CD4-positive, alpha-beta T cell treated with Interleukin-4 for 4 hours (primary cell): ENCODE measurements around the gene LAMA5.

Experiments used
- DNase-seq: peaks from one replicate; pipeline ENCODE4 v3.0.0-alpha.2; 2020

The LAMA5 gene

GRCh38 chr20:62299666-62300236 lies 67.4 kb downstream of the LAMA5 start:
- DNase-seq: no peak

- no peak for DNase-seq
Observed at GRCh38 chr20:62298577-62299249, 68.4 kb downstream of the LAMA5 start.

- DNase-seq: no peak
Observed at GRCh38 chr20:62297449-62298227, 69.5 kb downstream of the LAMA5 start.

- no peak for DNase-seq
Observed at GRCh38 chr20:62296724-62297448, 70.2 kb downstream of the LAMA5 start.

- no peak for DNase-seq
Observed at GRCh38 chr20:62294516-62294915, 72.6 kb downstream of the LAMA5 start.

GRCh38 chr20:62293946-62294345 lies 73.2 kb downstream of the LAMA5 start:
- no peak for DNase-seq

GRCh38 chr20:62293111-62293784 lies 73.9 kb downstream of the LAMA5 start:
- no peak for DNase-seq

- peak; percentile 28 for DNase-seq
Observed at GRCh38 chr20:62292108-62292507, 75.0 kb downstream of the LAMA5 start.

GRCh38 chr20:62291251-62292066 lies 75.7 kb downstream of the LAMA5 start:
- DNase-seq: no peak

GRCh38 chr20:62289898-62290297 lies 77.2 kb downstream of the LAMA5 start:
- no peak for DNase-seq

GRCh38 chr20:62289131-62289530 lies 78.0 kb downstream of the LAMA5 start:
- DNase-seq: no peak

GRCh38 chr20:62288535-62289105 lies 78.5 kb downstream of the LAMA5 start:
- DNase-seq: no peak

- no peak for DNase-seq
Observed at GRCh38 chr20:62287759-62288534, 79.2 kb downstream of the LAMA5 start.

GRCh38 chr20:62287129-62287528 lies 80.0 kb downstream of the LAMA5 start:
- DNase-seq: no peak

GRCh38 chr20:62286493-62287064 lies 80.5 kb downstream of the LAMA5 start:
- DNase-seq: no peak

- no peak for DNase-seq
Observed at GRCh38 chr20:62285722-62286121, 81.4 kb downstream of the LAMA5 start.

- no peak for DNase-seq
Observed at GRCh38 chr20:62285151-62285550, 82.0 kb downstream of the LAMA5 start.

GRCh38 chr20:62284448-62284847 lies 82.7 kb downstream of the LAMA5 start:
- DNase-seq: no peak

- DNase-seq: no peak
Observed at GRCh38 chr20:62282877-62283503, 84.1 kb downstream of the LAMA5 start.

GRCh38 chr20:62282103-62282502 lies 85.0 kb downstream of the LAMA5 start:
- no peak for DNase-seq
